Measurements from ENCODE around the gene KCNT1.

DNA sequence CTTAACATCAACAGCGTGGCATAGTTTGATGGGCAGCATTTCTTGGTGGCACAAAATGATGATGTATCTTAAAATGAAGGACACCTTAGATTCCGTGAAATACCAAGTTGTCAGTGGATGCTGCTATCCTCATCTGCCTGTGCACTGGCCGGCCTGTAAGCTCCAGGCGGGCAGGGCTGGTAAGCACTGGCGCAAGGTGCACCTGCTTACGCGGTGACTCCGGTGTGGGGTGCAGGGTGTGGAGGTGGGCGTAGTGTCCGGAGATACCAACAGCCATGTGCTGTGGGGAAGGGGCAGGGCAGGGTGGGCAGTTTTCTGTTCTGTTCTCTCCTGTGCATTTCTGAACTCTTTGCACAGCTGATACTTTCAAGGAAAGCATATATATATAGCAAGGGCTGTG, 101.5 kb downstream of the KCNT1 start:
- TF ChIP-seq, protein P1, sequence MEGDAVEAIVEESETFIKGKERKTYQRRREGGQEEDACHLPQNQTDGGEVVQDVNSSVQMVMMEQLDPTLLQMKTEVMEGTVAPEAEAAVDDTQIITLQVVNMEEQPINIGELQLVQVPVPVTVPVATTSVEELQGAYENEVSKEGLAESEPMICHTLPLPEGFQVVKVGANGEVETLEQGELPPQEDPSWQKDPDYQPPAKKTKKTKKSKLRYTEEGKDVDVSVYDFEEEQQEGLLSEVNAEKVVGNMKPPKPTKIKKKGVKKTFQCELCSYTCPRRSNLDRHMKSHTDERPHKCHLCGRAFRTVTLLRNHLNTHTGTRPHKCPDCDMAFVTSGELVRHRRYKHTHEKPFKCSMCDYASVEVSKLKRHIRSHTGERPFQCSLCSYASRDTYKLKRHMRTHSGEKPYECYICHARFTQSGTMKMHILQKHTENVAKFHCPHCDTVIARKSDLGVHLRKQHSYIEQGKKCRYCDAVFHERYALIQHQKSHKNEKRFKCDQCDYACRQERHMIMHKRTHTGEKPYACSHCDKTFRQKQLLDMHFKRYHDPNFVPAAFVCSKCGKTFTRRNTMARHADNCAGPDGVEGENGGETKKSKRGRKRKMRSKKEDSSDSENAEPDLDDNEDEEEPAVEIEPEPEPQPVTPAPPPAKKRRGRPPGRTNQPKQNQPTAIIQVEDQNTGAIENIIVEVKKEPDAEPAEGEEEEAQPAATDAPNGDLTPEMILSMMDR (IDR thresholded peaks at IDR 0.05) = no peak
- TF ChIP-seq POLR2A (IDR thresholded peaks at IDR 0.05) = no peak

All from uterus (tissue), 2 donors.